Lower lobe of right lung (tissue), 2 donors: ENCODE measurements around the gene PIRT. TPM values are rescaled to one million over a fixed set of nuclear protein-coding genes. Genes with fewer than 3 reads are reported as not detected.

Experiments used
- ATAC-seq, 2 donors: fragments of 200-7000 bp; cut with Tn5 transposase; one replicate each; pipeline ENCODE4 v1.9.1; 2020 to 2022; ENCODE audit warnings: mild to moderate bottlenecking in 2 of 2, moderate library complexity in 2 of 2
- DNase-seq: peaks from one replicate; pipeline ENCODE4 v3.0.0-alpha.2; 2020
- H3K27ac ChIP-seq: fragments of 200-600 bp; one replicate; pipeline ENCODE4 v1.8.0; 2022
- H3K27me3 ChIP-seq: fragments of 200-600 bp; one replicate; pipeline ENCODE4 v1.8.0; 2022; ENCODE audit warnings: low read depth
- H3K36me3 ChIP-seq: fragments of 200-600 bp; one replicate; pipeline ENCODE4 v1.8.0; 2022; ENCODE audit warnings: mild to moderate bottlenecking
- H3K4me1 ChIP-seq: fragments of 200-600 bp; one replicate; pipeline ENCODE4 v1.8.0; 2022
- H3K4me3 ChIP-seq: fragments of 200-600 bp; one replicate; pipeline ENCODE4 v1.8.0; 2022; ENCODE audit warnings: mild to moderate bottlenecking
- H3K9me3 ChIP-seq: fragments of 200-600 bp; one replicate; pipeline ENCODE4 v1.8.0; 2022
- CTCF ChIP-seq: fragments of 200-600 bp; IDR thresholded peaks from one replicate; pipeline ENCODE4 v1.8.0; 2022; ENCODE audit warnings: antibody characterized with exemption, mild to moderate bottlenecking
- intact Hi-C: fragments of 100-400 bp; cut with DNase I; formaldehyde crosslinking; loops from one replicate; pipeline ENCODE4 v1.11.0; 2022
- total RNA-seq: library from RNA; stranded (reverse); fragmentation: NEBNext Ultra II Directional; extraction: Animal tissue kit (Norgen Biotek cat#: 25700); gene quantifications from one replicate; pipeline ENCODE4 v1.2.1, GENCODE V29; 2021
- donor health status: DM: no; HTN: yes; CAD: no; lungs with severe emphysema.

Gene PIRT
- total RNA-seq, 1 donor from 2014 or later = not detected

- intact Hi-C loops = no loop called here
- no peak for ATAC-seq
- no peak overlapping the region for H3K27ac ChIP-seq
- H3K9me3 ChIP-seq = no peaks in the 10 kb centered on the region
- H3K36me3 ChIP-seq = no peaks in the 10 kb centered on the region
- no peak for TF ChIP-seq CTCF
- H3K4me1 ChIP-seq = peaks cover 10% of the 10 kb centered on the region
- H3K27me3 ChIP-seq = no peaks in the 10 kb centered on the region
- no peak for DNase-seq
- H3K4me3 ChIP-seq = peak overlapping the region; percentile 49
Measured at GRCh38 chr17:10845388-10845751, 7.5 kb upstream of the PIRT start.

- Histone ChIP-seq H3K27ac (no peak overlapping the region), H3K9me3 (no peaks in the 10 kb centered on the region), H3K36me3 (no peaks in the 10 kb centered on the region), H3K27me3 (no peaks in the 10 kb centered on the region), H3K4me3 (peak overlapping the region; percentile 49), H3K4me1 (peaks cover 10% of the 10 kb centered on the region)
- DNase-seq (peak; percentile 82), ATAC-seq (peak; percentile 93 to 95)
- peak; percentile 88 for TF ChIP-seq CTCF
- intact Hi-C loops = no loop called here
Measured at GRCh38 chr17:10844621-10845387, 6.9 kb upstream of the PIRT start.

GRCh38 chr17:10843811-10844210 is 5.9 kb upstream of the PIRT start:
- ATAC-seq (no peak), DNase-seq (no peak)
- Histone ChIP-seq H3K4me3 (no peak overlapping the region), H3K9me3 (no peaks in the 10 kb centered on the region), H3K27ac (no peak overlapping the region), H3K4me1 (peaks cover 10% of the 10 kb centered on the region), H3K36me3 (no peaks in the 10 kb centered on the region), H3K27me3 (no peaks in the 10 kb centered on the region)
- intact Hi-C loops = no loop called here
- no peak for TF ChIP-seq CTCF

GRCh38 chr17:10842658-10843057 is 4.8 kb upstream of the PIRT start:
- Histone ChIP-seq H3K27ac (no peak overlapping the region), H3K27me3 (peaks cover under 1% of the 10 kb centered on the region), H3K36me3 (no peaks in the 10 kb centered on the region), H3K4me3 (no peak overlapping the region), H3K9me3 (no peaks in the 10 kb centered on the region), H3K4me1 (peaks cover 10% of the 10 kb centered on the region)
- intact Hi-C loops = no loop called here
- ATAC-seq (no peak), DNase-seq (no peak)
- TF ChIP-seq CTCF = no peak

GRCh38 chr17:10838682-10839081 is 795 bp upstream of the PIRT start:
- Histone ChIP-seq H3K27ac (no peak overlapping the region), H3K27me3 (peaks cover 7% of the 10 kb centered on the region), H3K36me3 (no peaks in the 10 kb centered on the region), H3K9me3 (no peaks in the 10 kb centered on the region), H3K4me1 (no peaks in the 10 kb centered on the region), H3K4me3 (no peak overlapping the region)
- no peak for DNase-seq
- TF ChIP-seq CTCF = no peak
- ATAC-seq = no peak
- intact Hi-C loops = no loop called here
